ENCODE measurements around the gene NRROS.

The NRROS gene

DNA sequence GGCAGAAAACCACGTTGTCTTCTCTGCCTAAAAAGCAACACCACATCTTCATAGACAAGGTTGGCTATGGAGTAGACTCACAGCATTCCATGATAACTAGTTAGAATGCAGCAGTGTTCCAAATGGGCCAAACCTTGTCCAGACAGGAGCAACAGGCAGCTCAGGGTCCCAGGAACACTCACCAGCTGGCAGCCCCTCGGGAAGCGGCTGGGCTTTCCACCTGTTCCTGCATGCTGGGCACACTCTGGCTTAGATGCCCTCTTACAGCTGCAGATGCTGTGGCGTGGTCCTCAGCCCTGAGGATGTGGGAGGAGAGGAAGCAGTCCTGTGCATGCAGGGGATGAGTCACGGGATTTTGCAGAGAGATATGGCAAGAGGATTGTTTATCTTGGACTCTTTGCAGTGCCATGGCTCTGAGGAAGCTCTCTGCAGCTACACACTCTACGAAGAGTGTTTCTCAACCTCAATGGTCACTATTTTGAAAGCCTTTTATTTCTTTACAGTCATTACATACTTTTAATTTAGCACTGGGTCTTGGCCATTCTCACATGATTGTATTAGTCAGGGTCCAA lies 11.3 kb downstream of the NRROS start:
- DNase-seq (ENCODE audit: low read depth) = peak; percentile 92

DNA sequence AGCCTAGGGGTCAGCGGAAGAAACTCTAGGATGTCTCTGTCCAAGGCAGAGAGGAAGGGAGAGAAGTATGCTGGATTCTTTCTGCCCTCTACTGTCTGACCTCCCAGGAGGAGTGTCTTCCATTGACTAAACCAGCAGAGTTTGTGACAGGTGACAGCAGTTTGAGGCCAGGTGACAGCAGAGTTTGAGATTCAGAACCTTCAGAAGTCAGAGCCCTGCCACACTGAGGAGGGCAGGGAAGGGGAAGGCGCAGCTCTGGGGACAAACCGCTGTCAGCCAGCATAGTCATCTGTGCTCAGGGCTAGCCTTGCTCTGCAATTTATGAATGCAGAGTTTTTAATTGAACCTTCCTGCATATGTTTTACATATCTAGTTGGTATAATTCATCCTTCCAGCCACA lies 12.3 kb downstream of the NRROS start:
- no peak for DNase-seq (ENCODE audit: low read depth)

DNA sequence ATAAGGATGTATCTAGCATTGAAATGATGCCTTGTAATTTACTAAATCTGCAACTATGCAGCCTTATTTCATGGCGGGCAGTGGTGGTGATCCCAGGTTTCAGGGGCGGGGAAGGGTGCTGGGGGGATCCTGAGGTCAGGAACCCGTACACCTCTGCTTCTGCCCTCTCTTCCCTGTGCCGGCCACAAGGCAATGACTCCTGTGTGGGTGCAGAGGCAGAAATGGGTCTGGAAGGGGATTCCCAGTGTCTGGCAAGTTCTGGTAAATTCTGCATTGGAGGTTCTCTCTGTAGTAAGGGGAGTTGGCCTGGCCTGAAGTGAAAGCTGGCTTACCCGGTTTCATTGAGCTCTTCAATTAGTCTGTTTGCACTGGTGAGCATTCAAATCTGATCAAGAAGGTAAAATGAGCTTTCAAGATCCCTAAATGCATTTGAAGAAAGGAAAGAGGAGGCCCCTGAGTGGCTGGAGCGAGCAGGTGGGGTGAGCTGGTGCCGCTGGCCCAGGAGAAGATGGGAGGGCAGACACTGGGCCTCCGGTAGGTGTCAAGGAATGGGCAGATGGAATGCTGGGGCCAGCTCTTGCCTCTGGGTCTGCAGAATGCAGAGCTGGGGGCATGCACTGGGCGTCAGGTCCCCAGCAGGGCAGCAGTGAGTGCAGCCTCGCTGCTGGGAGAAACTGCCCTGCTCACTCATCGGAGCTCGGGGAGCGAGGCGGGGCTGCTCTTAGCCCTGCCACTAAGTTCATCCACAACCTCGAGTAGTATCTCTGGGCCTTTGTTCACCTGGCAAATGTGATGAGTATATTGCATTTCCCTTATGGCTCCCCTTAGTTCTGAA lies 13.7 kb downstream of the NRROS start:
- no peak for DNase-seq (ENCODE audit: low read depth)

DNA sequence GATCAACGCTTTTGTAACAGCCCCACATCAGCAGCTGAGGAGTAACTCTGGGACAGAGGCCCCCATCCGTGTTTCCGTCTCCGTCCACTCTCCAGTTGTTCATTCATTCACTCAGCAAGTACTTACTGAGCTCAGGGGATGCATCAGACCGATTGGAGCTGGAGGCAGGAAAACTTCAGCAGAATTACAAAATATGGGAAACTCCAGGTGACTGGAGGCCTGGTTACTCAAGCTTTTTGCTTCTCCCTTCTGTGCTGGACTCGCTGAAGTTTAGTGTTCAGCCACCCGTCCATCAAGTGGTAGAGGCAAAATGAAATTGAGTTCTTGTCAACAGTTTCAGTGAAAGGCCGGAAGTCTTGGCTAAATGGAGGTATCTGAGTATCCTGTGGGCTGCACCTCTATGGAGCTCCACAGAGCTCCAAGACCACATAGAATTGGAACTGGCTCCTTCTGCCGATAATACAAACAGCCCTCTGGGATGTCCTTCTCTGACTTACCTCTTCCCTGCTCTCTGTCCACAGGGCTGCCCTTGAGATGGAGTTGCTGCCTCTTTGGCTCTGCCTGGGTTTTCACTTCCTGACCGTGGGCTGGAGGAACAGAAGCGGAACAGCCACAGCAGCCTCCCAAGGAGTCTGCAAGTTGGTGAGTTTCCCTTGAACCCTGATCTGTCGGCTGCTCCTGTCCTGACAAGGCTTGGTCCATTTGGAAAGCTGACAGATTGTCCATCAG lies 14.7 kb downstream of the NRROS start:
- DNase-seq (ENCODE audit: low read depth) = no peak

DNA sequence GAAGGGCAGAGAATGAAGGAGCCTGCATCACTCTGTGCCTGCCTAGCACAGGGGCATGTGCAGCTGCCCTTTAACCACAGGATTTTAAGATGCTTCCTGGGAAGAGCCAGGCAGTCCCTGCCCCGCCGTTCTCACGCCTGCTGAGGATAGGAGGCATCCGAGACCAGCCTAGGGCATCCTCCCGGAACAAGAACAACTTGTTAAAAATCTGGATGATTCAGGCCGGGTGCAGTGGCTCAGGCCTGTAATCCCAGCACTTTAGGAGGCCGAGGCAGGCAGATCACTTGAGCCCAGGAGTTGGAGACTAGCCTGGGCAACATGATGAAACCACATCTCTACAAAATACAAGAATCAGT lies 15.2 kb downstream of the NRROS start:
- DNase-seq (ENCODE audit: low read depth) = no peak

DNA sequence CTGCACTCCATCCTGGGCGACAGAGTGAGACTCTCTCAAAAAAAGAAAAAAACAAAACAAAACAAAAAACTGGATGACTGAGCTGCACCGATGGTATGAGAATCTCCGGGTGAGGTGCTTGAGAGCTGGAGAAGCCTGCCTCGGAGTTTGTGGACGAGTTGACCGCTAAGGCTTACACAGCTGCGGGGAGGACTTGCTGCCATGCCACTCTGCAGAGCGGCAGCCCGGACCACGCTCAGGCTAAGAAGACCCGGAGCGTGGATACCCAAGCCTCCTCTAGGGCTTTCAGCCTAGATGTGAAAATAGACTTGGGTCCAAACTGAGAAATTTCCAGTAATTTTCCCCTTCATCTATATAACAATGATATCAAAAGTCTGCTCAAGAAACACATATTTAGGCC lies 16.0 kb downstream of the NRROS start:
- no peak for DNase-seq (ENCODE audit: low read depth)

DNA sequence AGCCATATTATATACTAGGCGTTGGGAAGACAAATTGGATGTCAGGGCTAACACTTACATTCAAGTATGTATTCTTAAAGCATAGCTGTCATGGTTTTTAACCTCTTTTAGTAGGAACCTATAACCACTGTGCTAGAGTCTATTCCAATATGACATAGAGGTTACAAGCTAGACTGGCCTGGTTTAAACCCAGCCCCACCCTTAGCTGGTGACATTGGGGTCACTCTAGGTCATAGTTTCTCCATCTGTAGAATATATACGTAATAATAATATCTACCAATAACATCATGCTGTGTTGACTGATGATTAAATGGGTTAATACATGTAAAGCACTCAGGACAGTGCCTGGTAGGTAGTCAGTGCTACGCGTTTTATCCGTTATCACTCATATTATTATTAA lies 16.7 kb downstream of the NRROS start:
- DNase-seq (ENCODE audit: low read depth) = no peak

DNA sequence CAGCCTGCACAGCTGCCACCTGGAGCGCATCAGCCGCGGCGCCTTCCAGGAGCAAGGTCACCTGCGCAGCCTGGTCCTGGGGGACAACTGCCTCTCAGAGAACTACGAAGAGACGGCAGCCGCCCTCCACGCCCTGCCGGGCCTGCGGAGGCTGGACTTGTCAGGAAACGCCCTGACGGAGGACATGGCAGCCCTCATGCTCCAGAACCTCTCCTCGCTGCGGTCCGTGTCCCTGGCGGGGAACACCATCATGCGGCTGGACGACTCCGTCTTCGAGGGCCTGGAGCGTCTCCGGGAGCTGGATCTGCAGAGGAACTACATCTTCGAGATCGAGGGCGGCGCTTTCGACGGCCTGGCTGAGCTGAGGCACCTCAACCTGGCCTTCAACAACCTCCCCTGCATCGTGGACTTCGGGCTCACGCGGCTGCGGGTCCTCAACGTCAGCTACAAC lies 20.4 kb downstream of the NRROS start:
- DNase-seq (ENCODE audit: low read depth) = no peak

DNA sequence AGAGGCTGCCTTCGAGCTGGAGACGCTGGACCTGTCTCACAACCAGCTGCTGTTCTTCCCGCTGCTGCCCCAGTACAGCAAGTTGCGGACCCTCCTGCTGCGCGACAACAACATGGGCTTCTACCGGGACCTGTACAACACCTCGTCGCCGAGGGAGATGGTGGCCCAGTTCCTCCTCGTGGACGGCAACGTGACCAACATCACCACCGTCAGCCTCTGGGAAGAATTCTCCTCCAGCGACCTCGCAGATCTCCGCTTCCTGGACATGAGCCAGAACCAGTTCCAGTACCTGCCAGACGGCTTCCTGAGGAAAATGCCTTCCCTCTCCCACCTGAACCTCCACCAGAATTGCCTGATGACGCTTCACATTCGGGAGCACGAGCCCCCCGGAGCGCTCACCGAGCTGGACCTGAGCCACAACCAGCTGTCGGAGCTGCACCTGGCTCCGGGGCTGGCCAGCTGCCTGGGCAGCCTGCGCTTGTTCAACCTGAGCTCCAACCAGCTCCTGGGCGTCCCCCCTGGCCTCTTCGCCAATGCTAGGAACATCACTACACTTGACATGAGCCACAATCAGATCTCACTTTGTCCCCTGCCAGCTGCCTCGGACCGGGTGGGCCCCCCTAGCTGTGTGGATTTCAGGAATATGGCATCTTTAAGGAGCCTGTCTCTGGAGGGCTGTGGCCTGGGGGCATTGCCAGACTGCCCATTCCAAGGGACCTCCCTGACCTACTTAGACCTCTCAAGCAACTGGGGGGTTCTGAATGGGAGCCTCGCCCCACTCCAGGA lies 21.1 kb downstream of the NRROS start:
- no peak for DNase-seq (ENCODE audit: low read depth)

DNA sequence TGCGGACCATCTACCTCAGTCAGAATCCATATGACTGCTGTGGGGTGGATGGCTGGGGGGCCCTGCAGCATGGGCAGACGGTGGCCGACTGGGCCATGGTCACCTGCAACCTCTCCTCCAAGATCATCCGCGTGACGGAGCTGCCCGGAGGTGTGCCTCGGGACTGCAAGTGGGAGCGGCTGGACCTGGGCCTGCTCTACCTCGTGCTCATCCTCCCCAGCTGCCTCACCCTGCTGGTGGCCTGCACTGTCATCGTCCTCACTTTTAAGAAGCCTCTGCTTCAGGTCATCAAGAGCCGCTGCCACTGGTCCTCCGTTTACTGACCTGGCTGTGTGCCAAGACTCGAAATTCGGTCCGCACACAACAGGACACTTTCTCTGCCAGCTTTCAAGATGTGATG lies 21.9 kb downstream of the NRROS start:
- DNase-seq (ENCODE audit: low read depth) = no peak

DNA sequence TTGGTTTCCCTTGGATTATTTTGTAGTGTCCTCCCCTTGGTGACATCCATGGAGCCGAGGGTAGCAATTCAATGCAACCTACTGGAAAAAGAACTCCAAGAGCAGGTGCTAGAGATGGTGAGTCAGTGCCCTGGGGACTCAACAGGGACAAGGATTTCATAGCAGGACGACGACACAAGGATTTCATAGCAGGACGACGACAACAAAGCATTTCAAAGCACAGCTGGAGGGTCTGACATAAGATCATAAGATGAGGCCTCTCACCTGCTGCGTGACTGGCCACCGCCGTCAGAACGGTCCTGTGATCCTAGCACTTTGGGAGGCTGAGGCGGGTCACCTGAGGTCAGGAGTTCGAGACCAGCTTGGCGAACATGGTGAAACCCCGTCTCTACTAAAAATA lies 22.5 kb downstream of the NRROS start:
- no peak for DNase-seq (ENCODE audit: low read depth)

DNA sequence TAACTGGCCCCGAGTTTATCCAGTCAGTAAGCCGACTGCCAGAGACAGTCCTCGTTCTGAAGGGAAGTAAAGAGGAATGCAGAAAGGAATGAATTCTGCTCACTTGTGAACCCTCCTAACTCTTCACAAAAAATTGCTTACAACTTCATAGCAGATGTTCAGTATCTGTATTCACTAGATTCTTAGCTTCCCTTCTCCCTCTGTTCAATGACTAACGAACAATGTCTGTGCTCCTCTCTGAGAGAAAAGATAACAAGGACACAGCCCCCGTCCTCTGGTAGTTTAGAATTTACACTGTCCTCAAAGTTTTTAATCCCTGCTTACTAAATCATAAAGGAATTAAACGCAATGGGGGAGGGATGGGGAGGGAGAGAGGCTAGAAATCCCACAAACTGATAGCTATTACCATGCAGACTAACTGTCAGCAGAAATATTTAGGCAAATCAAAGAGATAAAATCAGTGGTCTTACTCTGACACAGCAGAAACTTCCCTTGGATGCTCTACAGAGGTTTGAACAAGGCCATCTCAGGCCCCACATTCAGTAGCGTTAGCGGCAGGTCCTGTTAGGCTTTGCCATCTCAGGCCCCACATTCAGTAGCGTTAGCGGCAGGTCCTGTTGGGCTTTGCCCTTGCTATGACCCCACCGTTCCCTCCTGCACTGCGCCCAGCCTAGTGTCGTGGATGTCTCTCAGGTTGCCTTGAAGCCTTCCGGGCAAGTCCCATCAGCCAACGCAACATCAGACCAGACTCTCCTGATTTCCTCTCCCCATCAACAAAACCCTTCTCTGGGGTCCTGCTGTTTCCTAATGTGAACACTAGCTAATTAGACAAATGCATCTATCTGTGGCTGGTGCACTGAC lies 23.4 kb downstream of the NRROS start:
- DNase-seq (ENCODE audit: low read depth) = no peak

DNA sequence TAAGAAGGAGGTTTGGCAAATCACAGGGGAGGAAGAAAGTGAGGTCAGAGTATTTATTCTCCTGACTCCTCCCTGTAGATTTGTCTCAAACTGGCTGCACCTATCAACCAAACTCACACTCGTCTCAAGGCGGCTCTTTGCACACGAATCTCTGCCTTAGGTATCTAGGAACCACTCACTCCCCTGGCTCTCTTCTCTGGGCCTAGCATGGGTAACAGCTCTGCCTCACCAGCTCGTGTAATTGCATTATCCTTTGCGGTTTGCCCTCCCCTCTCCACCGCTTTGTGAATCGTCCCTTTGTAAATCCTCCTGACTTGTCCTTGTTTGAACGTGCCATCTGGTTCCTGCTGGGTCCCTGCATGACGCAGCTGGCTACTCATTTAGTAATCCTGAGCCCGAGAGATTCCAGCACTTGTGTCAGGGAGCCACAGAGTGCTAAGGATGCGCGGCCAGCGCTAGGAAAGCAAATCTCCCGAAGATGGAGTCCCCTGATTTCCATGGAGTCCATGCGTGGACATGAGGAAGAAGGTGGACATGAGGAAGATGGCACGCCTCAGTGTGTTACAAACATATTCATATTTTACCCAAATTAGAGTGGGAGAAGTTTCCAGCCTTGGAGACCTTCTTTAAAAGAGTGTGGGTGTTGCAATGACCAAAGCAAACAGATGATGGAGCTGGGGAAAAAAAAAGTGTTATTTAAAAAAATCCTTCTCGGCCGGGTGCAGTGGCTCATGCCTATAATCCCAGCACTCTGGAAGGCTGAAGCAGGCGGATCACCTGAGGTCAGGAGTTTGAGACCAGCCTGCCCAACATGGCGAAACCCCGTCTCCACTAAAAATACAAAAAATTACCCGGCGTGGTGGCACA lies 26.7 kb downstream of the NRROS start:
- peak; percentile 74 for DNase-seq (ENCODE audit: low read depth)

DNA sequence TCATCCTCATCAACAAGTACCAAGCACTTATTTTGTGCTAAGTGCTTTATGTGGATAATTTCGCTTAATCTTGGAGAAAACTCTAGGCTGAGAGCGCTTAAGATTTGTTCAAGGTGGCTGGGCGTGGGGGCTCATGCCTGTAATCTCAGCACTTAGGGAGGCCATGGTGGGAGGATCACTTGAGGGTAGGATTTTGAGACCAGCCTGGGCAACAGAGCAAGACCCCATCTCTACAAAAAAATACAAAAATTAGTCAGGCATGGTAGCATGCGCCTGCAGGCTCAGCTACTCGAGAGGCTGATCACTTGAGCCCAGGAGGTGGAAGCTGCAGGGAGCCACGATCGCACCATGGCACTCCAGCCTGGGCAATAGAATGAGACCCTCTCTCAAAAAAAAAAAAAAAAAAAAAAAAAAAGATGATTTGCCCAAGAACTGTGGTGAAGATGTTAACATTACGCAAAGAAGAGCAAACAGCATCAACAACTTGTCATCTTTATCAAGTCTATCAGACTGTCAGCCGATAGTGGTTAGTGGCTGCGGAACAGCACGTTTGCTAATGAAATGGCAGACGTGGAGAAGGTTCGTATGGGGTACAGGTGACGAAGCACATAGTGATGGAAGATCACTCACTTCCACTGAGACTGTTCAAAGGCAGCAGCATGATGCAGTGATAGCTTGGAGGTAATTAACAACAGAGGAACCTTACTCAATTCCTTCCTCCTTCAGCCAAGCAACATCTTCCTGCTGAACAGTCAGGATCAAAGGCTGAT lies 27.7 kb downstream of the NRROS start:
- DNase-seq (ENCODE audit: low read depth) = no peak

DNA sequence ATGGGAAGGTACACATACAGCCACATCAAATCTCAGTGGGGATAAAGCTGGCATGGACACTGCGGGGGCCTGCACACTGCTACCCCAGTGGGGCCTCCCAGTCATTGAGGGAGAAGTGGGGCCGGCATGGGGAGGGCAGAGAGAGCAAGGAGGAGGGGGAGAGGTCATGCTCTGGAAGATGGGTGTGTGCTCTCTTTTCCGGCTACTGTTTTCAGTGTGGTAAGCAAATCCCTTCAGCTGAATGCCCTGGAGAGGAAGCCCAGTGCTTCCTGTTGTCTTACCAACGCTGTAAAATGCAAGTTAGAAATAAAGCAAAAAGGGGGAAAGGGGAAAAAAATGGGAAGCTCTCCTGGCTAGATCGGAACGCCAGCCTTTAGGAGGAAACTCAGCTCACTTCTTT lies 30.8 kb downstream of the NRROS start:
- no peak for DNase-seq (ENCODE audit: low read depth)

DNA sequence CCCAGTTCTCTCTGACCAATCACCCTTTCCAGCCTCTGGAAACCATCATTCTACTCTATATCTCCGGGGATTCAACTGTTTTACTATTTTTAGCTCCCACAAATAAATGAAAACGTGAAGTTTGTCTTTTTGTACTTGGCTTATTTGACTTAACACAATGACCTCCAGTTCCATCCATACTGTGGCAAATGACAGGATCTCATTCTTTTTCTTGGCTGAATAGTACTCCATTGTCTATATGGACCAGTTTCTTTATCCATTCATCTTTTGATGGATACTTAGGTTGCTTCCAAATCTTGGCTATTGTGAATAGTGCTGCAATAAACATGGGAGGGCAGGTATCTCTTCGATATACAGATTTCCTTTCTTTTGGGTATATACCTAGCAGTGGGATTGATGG lies 34.1 kb downstream of the NRROS start:
- no peak for DNase-seq (ENCODE audit: low read depth)

DNA sequence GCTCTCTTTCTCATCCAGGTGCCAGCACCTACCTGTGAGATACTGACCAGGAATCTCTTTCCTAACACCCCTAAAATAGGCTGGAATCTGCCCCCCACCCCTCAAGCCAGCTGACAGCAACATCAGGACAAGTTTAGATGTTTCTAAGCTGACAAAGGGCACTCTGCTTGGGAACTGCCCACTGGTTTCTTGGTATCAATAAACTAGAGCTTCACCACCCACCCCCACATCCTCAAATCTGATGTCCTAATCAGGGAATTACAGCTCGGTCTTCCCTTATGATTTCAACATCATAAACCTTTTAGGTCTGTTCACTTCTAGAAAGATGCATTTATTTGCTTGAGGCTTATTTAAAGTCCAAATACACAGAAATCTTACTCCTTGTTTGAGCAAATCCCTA lies 37.9 kb downstream of the NRROS start:
- DNase-seq (ENCODE audit: low read depth) = no peak

DNA sequence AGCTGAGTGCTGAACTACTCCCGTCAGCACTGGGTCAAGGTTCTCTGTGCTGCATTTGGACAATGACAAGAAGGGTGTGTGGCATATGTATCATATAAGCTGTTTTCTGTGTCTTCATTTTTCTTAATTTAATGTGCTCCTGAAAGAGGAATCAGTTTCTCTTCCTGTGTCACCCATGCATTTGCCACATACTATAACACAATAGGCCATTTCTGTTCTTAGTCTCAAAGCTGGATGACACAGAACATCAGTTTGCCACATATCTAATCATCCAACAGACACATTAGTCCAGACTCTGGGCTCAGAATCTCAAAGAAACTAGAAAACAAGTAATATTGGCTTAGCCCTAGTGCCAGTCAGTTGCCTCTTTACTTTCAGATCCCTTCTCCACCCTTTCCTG lies 38.4 kb downstream of the NRROS start:
- no peak for DNase-seq (ENCODE audit: low read depth)

DNA sequence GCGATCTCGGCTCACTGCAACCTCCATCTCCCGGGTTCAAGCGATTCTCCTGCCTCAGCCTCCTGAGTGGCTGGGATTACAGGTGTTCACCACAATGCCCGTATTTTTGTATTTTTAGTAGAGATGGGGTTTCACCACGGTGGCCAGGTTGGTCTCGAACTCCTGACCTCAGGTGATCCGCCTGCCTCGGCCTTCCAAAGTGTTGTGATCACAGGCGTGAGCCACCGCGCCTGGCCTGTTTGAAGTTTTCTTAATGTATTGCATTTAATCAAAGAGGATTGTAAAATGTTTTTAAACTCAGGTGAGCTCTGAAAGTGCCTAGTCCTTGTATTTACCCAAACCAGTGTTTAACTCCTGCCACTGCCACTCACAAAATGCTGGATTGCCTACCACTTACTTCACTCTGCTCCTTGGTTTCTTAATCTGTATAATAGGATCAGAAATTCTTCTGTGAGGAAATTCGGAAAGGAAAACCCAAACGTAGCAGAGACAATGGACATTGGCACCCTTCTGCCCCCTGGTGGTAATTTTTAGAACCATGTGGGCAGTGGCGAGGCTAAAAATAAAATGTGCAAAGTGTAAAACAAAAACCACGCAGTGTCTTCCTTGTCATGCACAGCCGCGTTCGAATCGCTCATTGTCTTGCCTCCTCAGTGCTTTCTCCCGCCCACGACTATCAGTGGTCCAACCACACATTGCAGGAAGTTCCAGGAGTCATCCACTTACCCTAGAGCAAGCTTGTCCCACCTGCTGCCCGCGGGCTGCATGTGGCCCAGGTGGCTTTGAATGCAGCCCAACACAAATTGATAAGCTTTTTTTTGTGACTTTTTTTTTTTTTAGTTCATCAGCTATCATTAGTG lies 45.3 kb downstream of the NRROS start:
- DNase-seq (ENCODE audit: low read depth) = peak; percentile 72

Measured in ELR (cell line).